Activated CD4-positive, alpha-beta T cell treated with anti-CD3 and anti-CD28 coated beads, Interleukin-2, amount 50 U/mL, for 16 hours (primary cell): ENCODE data around the gene PMEPA1.

Experiments used
- DNase-seq: peaks from one replicate; pipeline ENCODE4 v3.0.0-alpha.2; 2020

The PMEPA1 gene

GRCh38 chr20:57672164-57672563 lies 37.7 kb downstream of the PMEPA1 start:
- DNase-seq: no peak

- no peak for DNase-seq
Measured at GRCh38 chr20:57671662-57672061, 38.2 kb downstream of the PMEPA1 start.

- no peak for DNase-seq
Measured at GRCh38 chr20:57671072-57671391, 38.8 kb downstream of the PMEPA1 start.

GRCh38 chr20:57670288-57671071 lies 39.3 kb downstream of the PMEPA1 start:
- no peak for DNase-seq

GRCh38 chr20:57669632-57670031 lies 40.2 kb downstream of the PMEPA1 start:
- DNase-seq: no peak

GRCh38 chr20:57667924-57668782 lies 41.7 kb downstream of the PMEPA1 start:
- DNase-seq: no peak

GRCh38 chr20:57667388-57667787 lies 42.4 kb downstream of the PMEPA1 start:
- no peak for DNase-seq

- no peak for DNase-seq
Measured at GRCh38 chr20:57666834-57667157, 43.0 kb downstream of the PMEPA1 start.

GRCh38 chr20:57666106-57666833 lies 43.5 kb downstream of the PMEPA1 start:
- no peak for DNase-seq

- no peak for DNase-seq
Measured at GRCh38 chr20:57665589-57665971, 44.2 kb downstream of the PMEPA1 start.

- no peak for DNase-seq
Measured at GRCh38 chr20:57664924-57665588, 44.8 kb downstream of the PMEPA1 start.

GRCh38 chr20:57664476-57664875 lies 45.3 kb downstream of the PMEPA1 start:
- DNase-seq: no peak

- no peak for DNase-seq
Measured at GRCh38 chr20:57663681-57664451, 45.9 kb downstream of the PMEPA1 start.

- DNase-seq: no peak
Measured at GRCh38 chr20:57663241-57663640, 46.6 kb downstream of the PMEPA1 start.

GRCh38 chr20:57662456-57663240 lies 47.2 kb downstream of the PMEPA1 start:
- DNase-seq: no peak

- no peak for DNase-seq
Measured at GRCh38 chr20:57661746-57662455, 47.9 kb downstream of the PMEPA1 start.

- DNase-seq: no peak
Measured at GRCh38 chr20:57660922-57661745, 48.7 kb downstream of the PMEPA1 start.

- DNase-seq: no peak
Measured at GRCh38 chr20:57660181-57660921, 49.5 kb downstream of the PMEPA1 start.

GRCh38 chr20:57659517-57660180 lies 50.2 kb downstream of the PMEPA1 start:
- DNase-seq: no peak
